Upper lobe of left lung (tissue), 4 donors: Measurements from ENCODE around the gene MMP24.

Experiments used
- CTCF ChIP-seq, 6 experiments: fragments of 450-650 bp in 4 of 6; fragments of 200-600 bp in 2 of 6; sonication (generic) in 2 of 6; IDR thresholded peaks; one replicate each; pipeline ENCODE4 v1.5.1; 2016 to 2019; ENCODE audit warnings: antibody characterized with exemption in 6 of 6
- EP300 ChIP-seq, 4 donors: sonication (generic); formaldehyde crosslinking; IDR thresholded peaks; one replicate each; pipeline ENCODE4 v1.5.1; 2017; ENCODE audit warnings: antibody characterized with exemption in 4 of 4, control low read depth in 2 of 4
- POLR2A ChIP-seq, 4 donors: fragments of 450-650 bp; IDR thresholded peaks; one replicate each; pipeline ENCODE4 v1.5.1; 2016 to 2017; ENCODE audit warnings: antibody characterized with exemption in 4 of 4, mild to moderate bottlenecking in 2 of 4
- POLR2AphosphoS5 ChIP-seq, 2 donors: sonication (generic); formaldehyde crosslinking; IDR thresholded peaks; one replicate each; pipeline ENCODE4 v1.5.1; 2017; ENCODE audit warnings: antibody characterized with exemption in 2 of 2

- TF ChIP-seq POLR2AphosphoS5 (IDR thresholded peaks at IDR 0.05): no peak
- no peak for TF ChIP-seq EP300 (IDR thresholded peaks at IDR 0.05)
- no peak for TF ChIP-seq CTCF (IDR thresholded peaks at IDR 0.05)
- TF ChIP-seq POLR2A (IDR thresholded peaks at IDR 0.05): no peak
These were observed 11.2 kb upstream of the MMP24 start for GRCh38 chr20:35215066-35215956.
